ENCODE data around the gene EPS8.

The EPS8 gene

DNA sequence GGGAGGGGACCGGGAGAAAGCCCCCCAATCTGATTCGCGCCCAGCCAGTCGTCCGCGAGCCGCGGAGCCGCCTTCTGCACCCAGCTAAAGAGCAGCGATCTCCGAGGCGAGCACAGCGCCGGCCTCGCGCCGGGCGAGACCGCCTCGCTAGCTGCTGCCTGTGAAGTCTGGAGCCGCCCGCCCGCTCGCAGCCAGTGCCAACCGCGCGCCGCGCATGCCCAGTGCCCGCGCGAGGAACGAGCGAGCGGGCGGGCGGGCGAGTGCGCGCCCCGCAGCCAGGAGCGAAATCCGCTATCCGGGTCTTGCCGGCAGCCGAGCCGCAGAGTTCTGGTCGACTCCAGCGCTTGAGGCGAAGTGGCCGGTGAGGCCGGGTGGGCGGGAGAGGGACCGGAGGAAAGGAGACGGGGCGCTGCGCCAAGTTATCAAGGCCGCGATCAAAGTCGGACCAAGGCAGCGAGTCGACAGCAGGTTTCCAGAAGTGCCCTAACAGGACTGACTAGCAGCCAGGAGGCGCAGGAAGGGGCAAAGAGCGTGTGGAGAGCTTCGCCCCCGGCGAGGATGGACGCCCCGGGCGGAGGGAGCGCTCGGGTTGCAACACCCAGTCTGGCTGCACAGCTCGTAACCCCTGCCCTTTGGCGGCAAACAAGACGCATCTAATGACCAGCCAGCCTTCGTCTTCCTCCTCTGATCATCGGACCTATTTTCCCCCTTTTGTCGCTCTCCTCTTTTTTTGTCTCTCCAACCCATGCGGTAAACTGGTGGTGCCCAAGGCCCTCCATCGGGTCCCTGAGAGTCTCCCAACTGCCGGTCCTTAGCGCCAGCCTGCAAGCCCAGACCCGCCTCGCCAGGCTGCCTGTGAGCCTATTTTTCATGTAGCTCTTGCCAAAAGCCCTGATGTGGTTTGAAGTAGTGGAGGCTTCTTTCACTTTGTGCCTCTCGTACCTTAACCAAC is at the start of gene EPS8:
Gene EPS8, minus strand, starts transcription at position 169 of the 952 bp plus-strand sequence. CDS start 106,437 bp downstream, outside the sequence.
- peak; percentile 76 for DNase-seq (ENCODE audit: low spot score)

DNA sequence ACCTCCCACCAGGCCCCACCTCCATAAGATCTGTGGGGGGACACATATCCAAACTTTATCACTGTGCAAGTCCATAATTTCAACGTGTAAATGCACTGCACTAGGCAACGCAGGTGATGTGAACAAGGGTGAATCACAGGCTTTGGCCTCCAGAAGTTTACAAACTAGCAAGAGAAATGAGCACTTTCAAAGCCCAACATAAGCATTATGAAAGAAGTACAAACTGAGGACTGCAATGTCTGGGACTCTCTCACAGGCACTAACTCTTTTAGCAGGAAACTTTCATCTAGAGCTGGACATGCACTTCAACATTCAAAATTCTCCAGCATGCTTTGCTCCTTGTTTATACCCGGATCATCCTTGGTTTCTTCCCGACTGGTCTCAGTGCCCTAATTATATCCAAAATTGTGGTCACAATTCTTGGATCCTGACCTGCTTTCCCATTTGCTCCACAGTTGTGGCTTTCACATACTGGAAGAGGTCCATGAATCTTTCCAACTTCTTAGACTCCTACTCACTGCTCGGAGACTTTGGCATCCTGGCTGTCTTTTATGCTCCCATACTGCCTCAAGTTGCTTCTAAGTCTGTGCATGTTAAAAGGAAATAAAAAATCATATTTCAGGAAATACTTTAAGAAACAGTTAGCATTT is 48.1 kb upstream of the EPS8 start:
- DNase-seq (ENCODE audit: low spot score) = no peak

- no peak for DNase-seq (ENCODE audit: low spot score)
These were observed 45.4 kb upstream of the EPS8 start for GRCh38 chr12:15834575-15834974.

DNA sequence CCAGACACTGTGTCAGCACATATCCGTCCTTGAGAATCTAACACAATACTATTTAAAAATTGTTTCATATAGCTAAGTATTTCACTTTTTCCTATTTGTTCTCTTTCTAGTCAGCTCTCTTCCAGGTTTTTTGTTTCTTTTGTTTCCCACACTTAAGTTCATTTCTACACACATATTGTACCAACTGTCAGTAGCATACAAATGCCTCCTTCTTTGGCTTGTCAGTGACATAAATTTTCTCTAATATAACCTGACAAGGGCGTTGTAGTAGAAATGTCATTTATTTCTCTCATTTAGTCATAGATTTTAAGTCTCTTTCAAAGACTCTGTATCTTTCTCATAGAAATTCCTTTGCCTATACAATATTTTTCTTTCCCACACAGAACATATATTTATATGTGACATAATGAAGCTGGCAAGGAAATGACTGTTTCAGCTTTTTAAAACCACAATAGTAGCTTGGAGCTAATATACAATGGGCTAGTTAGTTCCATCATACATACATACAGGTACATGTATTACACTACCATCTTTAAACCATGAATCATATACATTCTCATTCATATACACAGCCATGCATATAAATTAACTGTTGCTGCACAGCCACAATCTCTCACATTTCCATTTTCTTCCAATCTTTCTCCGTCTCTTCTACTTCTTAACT is 42.3 kb upstream of the EPS8 start:
- no peak for DNase-seq (ENCODE audit: low spot score)

GRCh38 chr12:15830538-15830937 is 41.4 kb upstream of the EPS8 start:
- no peak for DNase-seq (ENCODE audit: low spot score)

DNA sequence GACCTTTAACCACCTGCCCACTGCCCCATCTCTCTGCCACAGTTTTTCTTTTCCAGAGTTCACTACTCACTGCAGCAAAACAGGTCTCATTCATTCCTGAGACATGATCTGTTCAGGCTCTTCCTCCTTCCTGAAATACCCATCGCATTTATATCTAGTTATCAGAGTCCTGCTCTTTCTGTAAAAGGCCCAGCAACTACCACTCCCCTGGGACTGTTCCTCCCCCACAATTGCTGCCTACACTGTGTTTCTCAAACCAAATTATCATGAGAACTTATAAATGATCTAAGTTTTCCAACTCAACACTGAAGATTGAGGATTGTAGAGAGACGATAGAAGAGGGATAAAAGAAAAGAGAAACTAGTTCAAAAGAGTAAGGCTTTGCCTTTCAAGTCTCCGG is 40.8 kb upstream of the EPS8 start:
- no peak for DNase-seq (ENCODE audit: low spot score)

- no peak for DNase-seq (ENCODE audit: low spot score)
These were observed 40.1 kb upstream of the EPS8 start for GRCh38 chr12:15829255-15829654.

DNA sequence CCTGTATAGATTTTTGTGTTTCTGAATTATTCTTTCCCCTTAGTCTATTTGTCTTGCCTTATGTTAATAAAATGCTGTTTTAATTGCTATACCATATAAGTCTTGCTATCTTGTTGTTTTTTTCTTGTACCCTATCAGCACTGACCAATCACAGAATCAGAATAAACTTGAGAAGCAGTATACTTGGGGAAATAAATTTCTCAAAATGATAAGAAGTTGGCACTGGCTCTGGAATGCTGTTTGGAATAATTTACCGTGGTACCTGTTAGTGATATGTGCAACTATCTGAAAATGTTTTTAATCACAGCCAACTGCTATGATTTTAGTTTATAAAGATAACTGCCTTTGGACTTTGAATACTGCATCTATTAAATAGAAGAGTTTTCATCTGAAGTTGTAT is 37.9 kb upstream of the EPS8 start:
- no peak for DNase-seq (ENCODE audit: low spot score)

DNA sequence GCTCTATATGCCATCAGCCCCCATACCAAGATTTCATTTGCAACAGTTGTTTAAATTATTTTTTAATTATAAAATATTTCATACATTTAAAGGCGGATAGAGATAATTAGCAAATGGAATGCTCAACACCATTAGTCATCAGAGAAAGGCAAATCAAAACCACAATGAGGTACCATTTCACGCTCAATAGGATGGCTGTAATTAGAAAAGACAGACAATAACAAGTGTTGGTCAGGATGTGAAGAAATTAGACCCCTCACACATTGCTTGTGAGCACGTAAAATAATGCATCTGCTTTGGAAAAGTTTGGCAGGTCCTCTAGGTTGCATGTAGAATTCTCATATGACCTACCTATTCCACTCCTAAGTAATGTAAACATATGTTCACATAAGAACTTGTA is 35.3 kb upstream of the EPS8 start:
- no peak for DNase-seq (ENCODE audit: low spot score)

DNA sequence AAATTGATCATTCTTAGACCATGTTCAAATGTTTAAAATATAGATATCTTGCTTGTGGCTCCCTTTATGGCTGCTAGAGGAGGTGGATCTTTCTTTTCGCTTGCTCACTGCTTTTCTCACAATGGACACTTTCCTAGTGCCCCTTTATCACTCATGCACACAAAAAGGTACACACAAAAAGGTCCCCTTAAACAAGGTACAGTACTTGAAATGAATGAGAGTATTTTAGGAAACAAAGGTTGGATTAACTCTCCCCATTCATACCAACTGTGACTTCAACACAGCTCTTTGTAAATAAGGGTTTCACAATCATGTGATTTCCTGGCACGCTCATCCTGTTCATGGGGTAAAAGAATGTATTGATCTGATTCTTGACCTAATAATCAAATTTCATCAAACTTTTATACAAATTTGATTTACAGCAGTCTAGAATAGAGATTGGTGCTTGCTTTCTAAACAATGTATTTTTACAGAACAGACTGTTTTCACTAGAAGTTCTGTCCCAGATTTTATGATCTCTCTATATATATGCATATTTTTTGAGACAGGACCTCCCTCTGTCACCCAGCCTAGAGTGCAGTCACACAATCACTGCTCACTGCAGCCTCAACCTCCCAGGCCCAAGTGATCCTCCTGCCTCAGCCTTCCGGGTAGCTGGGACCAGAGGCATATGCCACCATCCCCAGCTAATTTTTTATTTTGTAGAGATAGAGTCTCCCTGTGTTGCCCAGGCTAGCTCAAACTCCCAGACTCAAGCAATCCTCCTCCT is 34.4 kb upstream of the EPS8 start:
- DNase-seq (ENCODE audit: low spot score) = no peak

DNA sequence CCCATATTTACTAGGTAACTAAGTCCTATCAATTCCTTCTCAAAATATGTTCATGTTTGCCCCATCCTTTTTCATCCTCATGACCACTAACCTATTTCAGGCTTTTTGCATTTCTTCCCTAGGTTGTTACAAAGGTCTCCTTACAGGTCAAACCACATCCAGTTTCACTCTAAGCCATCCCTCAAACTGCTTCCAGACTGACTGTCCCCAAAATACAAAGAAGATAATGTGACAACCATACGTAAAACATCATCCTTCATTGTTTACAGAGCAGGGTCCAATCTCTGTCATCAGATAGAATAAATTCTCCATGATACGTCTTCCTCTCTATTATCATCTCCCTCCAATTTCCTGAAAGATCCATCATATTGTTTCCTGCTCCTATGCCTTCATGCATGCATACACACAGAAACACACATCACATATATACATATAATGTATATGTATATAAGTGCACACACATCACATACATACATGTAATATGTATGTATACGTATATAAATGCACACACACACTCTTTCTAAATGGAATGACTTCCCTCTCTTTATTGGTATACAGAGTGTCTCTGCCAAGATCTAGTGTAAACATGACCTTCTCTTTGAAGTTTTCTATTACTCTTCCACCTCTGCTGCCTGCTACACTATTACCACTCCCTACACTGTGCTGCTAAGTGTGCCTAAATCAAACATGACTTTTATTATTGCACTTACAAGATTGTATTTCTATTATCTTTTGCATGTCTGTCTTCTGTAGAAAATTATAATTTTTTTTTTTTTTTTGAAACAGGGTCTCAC is 30.7 kb upstream of the EPS8 start:
- no peak for DNase-seq (ENCODE audit: low spot score)

DNA sequence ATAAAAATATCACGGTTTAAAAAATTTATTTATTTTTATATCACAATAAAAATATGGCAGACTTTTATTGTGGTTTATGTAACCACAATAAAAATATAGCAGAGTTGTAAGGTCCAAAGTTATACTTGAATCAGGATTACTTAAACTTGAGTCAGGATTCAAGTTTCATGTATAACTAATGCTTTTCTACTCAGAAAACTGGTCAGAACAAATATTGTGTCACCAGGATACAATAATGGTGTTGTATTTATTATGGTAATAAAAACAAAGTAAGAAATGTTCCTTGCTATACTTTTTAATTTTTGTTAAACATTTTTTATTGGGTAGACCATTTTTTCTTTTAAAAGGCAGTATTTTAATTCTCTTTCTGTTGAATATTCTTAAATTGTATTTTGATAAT is 29.2 kb upstream of the EPS8 start:
- DNase-seq (ENCODE audit: low spot score) = no peak

DNA sequence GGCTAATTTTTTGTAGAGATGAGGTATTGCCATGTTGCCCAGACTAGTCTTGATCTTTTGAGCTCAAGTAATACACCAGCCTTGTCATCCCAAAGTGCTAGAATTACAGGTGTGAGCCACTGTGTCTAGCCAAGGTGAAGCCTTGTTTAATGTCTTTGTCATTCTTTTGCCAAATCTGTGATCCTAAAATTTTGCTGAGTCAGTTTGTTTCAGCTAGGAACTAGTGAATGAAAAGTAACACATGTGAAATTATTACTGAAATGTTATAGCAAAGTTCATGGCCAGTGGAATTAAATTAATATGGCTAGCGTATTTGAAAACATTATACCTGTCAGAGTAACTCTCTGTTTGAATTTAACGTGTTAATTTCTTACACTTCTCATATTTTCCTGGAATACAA is 26.5 kb upstream of the EPS8 start:
- DNase-seq (ENCODE audit: low spot score) = no peak

DNA sequence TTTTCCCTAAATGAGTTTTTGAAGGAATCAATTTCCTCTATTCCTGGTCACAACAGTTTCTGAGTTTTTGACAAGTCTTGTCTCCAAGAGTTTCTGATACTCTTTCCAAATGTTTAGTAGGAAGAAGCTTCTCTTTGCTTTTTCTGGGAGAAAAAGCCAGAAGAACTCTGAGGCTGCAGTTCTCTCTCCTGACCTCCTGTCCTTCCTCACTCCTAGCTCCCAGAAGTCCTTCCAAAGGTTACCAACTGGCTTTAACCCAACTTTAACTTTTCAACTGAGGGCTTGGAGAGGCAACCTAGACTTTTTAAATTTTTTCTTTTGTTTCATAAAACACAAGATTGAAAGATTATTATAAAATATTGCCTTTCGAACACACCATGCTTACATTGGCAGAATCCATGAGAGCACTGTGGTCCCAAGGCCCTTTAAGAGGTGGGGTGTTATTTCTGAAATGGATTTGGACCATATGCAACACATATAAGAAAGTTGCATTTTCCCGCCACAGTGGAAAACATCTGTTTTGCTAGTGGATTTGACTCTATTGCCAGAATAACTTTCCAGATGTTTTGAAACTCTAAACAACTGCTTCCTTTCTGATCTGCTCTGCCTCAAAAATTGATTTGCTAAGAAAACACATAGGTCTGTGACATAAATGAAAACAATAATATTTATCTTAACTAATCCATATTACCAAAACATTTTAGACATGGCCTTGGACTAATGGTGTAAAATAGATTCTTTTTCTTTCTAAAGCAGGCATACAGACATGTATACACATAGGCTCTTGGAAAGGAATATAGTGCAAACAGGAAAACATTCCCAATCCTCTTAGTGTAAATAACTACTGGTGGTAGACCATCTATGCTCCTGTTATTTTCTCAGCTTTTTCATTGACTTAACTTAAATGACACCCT is 22.3 kb upstream of the EPS8 start:
- no peak for DNase-seq (ENCODE audit: low spot score)

- DNase-seq (ENCODE audit: low spot score) = no peak
These were observed 19.5 kb upstream of the EPS8 start for GRCh38 chr12:15808652-15809051.

DNA sequence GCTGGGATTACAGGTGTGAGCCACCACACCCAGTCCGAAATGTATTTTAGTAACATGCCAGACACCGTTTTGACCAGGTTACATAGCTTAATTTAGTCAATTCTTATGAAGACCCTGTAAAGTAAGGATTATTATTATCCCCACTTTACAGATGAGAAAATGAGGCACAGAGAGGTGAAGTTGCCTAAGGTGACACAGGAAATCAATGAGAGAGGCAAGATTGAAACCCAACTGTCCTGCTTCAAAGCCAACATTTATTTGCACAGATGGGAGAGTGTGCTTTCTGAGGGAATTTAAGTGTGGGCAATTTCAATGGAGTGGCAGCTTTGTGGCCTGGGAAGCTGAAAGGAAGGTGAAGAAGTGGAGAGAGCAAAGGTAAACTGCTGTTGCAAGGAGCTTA is 19.1 kb upstream of the EPS8 start:
- no peak for DNase-seq (ENCODE audit: low spot score)

- DNase-seq (ENCODE audit: low spot score) = no peak
These were observed 17.6 kb upstream of the EPS8 start for GRCh38 chr12:15806826-15807225.

DNA sequence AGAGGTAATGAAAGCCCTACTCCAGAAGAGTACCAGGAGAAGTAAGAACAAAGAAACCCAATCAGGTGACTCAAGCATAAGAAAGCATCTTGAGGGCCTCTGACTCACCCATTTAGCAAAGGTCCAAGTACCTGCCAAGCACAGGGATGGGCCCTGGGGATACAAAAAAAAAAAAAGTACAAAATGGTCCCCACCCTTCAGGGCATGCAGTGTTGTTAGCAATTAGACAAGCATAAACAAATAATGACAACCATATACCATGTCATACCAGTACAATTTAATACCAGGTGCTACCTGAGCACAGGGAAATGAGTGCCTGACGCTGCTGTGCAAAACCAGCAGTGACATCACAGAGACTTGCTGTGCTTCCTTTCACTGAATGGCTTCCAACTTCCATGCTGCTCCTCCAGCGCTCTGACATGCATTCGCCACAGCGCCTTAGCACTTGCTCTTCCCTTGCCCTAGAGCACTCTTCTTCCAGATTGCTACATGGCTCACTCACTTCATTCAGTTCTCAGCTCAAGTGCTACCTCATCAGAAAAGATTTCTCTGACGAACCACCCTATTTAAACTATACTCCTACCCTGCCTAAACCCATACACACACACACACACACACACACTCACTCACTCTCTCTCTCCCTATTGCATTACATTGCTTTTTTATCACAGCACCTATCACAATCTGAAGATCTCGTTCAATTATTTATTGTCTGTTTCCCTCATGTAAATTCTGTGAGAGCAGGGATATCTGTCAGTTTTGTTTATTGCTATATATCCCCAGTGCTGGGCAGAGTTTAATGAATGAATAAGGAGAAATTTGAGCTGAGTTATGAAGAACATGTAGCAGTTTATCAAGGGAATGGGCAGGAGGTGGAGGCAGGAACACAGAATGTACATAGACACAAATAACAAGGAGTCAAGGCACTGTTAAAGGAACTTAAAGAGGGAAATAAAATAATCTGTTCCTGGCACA is 12.9 kb upstream of the EPS8 start:
- no peak for DNase-seq (ENCODE audit: low spot score)

GRCh38 chr12:15800278-15800677 is 11.1 kb upstream of the EPS8 start:
- DNase-seq (ENCODE audit: low spot score) = no peak
